ENCODE measurements around the gene ALAS1.

ALAS1 gene

DNA sequence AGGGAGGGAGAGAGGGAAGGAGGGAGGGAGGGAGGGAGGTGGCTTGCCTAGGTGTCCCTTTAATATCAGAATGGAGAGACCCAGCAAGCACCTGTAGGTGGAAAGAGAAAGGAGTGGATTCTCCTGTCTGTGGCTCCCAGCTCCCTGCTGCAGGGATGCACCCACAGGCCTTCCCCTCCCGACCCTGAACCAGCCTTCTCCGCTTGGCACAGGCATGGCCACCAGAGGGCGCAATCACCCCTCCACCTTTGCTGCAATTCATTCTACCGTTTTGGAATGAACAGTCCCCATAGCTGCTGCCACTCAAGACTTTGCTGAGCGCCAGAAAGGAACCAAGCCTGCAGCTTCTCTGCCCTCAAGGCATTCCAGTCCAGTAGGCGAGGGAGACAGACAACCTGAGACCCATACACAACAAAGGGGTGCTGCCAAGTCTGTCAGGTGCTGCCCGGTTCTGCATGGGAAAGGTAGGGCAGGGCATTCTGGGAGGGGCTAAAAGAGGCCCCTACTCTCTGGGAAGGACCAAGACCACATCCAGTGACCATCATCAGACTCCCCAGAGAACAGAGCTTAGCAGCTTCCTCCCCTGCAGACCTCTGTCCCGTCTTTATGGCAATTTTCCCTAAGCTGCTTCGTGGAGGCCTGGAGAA is 22.5 kb downstream of the ALAS1 start:
- DNase-seq (ENCODE audit: low read depth in 2 of 2, low spot score in 1 of 2), result peak; percentile 77 to 84

DNA sequence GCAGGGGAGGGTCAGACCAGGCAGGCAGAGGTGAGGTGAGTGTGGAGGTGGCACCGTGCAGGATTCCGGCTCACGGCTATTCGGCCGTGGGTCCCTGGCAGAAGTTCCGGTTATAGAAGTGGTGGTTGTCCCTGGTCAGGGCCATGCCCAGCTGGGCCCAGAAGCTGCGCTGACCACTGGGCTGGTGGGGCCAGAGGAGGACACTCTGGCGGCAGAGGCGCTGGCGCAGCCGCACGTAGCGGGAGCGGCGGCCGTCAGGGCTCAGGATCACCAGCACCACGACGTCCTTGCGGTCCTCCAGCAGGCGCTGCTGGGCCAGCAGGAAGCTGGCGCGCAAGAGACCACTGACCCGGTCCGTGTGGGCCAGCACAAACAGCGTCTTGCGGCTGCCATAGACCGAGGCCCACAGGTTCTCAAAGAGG is 23.2 kb downstream of the ALAS1 start:
- DNase-seq (ENCODE audit: low read depth in 2 of 2, low spot score in 1 of 2), result no peak

GRCh38 chr3:52221563-52222318 is 23.8 kb downstream of the ALAS1 start:
- DNase-seq (ENCODE audit: low read depth in 2 of 2, low spot score in 1 of 2), result peak in 1 of 2 donors; percentile 37

DNA sequence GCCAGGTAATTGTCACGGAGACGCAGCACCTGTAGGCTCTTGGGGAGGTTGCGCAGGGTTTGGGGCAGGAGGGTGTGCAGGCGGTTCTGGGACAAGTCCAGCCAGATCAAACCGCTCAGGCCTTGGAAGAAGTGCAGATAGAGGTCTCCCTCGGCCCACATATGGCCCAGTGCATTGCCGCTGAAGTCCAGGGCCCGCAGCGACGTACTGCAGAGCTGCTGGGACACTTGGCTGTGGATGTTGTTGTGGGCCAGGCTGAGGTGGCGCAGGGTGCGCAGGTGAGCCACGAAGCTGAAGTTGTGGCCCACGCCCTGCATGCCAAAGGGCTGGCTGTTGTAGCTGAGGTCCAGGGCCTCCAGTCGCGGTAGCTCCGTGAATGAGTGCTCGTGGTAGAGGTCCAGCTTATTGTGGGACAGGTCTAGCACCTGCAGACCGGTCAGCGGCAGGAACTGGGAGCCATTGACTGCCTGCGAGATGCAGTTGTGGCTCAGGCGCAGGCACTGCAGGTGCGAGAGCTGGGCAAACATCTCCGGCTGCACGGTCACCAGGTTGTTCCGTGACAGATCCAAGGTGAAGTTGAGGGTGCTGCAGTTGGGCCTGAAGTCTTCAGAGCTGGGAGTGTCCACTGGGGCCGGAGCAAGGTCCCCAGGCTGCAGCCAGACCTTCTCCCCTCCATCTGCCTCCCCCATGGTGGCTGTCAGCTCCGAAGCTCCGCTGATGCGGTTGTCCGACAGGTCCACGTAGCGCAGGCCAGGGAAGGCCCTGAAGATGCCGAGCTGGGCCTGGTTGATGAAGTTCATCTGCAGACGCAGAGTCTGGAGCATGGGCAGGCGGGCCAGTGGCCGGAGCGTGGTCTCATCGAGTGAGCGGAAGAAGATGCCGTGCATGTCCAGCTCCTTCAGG is 24.6 kb downstream of the ALAS1 start:
- DNase-seq (ENCODE audit: low read depth in 2 of 2, low spot score in 1 of 2), result no peak

DNA sequence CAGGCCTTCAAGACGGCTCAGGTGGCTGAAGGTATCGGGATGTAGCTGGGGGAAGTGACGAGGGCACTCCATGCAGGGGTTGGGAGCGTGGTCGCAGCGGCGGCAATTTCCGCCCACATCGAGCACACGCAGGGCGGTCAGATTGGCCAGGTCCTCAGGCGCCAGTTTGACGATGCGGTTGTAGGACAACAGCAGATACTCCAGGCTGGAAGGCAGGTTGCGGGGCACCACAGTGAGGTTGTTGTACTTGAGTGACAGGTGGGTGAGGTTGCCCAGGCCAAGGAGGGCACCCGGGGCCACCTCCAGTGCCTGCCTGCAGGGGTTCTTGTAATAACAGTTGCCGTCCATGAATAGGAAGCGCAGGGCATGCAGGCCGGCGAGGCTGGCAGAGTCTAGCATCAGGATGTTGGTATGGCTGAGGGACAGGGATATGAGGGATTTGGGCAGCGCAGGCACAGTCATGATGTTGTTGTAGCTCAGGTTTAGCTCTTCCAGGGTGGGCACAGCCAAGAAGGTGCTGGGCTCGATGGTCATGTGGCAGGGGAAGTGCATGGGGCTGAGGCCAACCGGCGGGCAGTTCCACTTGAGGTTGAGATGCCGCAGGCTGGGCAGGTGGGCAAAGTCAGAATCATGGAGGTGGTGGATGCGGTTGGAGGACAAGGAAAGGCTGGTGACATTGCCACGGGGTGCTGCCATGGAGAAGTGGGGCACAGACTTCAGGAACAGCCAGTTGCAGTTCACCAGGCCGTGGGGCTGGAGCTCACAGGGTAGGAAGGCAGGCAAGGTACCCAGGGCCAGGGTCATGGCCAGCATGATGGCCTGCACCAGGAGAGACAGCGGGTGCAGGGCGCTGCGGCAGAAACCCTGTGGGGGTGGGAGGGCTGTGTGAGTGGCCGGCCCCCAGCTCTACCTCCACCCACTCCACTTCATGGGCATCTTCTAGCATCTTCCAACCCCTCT is 25.8 kb downstream of the ALAS1 start:
- DNase-seq (ENCODE audit: low read depth in 2 of 2, low spot score in 1 of 2), result no peak

GRCh38 chr3:52225452-52226228 is 27.7 kb downstream of the ALAS1 start, which contains the start of gene TLR9:
Gene TLR9 (minus strand): TSS chr3:52225645. CDS start chr3:52225529, 116 bp downstream.
- DNase-seq (ENCODE audit: low read depth in 2 of 2, low spot score in 1 of 2), result no peak

GRCh38 chr3:52226229-52226817 is 28.4 kb downstream of the ALAS1 start:
- DNase-seq (ENCODE audit: low read depth in 2 of 2, low spot score in 1 of 2), result no peak

DNA sequence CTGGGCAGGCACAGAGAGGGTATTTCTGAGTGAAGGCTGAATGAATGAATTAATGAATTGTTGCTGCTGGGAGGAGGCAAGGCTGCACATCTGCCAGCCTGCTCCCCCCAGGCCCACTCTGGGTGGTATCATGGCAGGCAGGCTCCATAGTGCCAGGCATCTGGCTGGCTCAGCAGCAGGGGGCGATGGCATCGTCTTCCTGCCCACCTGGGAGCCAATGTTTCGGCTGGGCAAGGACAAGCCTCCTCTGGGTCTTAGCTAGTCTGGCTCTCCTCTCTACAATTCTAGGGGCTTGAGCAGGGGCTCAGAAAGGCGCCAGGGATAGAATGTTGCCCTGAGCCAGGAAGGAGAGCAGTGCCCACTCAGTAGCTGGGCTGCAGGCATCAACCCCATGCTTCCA is 29.2 kb downstream of the ALAS1 start:
- DNase-seq (ENCODE audit: low read depth in 2 of 2, low spot score in 1 of 2), result no peak

DNA sequence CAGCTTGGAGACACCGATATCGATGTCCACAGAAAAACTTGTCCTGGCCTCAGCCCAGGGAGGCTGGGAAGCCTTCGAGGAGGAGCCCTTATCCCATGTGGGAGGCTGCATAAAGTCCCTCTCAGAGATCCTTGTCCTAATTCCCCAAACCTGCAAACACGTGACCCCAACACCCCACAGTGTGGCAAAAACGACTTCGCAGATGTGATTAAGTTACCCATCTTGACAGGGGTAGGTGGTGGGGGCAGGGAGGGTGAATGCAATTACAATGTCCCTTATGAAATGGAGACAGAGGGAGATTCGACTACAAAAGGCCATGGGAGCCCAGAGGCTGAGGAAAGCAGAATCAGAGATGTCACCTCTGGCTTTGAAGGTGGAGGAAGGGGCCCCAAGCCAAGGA is 29.8 kb downstream of the ALAS1 start:
- no peak for DNase-seq (ENCODE audit: low read depth in 2 of 2, low spot score in 1 of 2)

DNA sequence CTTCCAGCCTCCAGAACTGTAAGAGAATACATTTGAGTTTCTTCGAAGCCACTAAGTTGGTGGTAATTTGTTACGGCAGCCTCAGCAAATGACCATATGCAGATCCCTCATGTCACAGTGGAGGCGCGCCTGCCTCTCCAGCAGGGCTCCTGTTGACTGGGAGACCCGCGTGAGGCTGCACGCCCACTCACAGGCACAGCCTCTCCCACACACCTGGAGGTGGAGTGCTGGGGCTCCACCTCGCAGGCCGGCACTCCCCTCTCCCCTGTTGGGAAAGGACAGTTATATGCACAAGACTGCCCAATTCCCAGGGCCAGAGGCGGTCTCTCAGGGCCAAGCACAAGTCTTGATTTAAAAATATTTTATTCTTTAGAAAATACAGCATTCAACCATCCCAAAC is 30.3 kb downstream of the ALAS1 start:
- DNase-seq (ENCODE audit: low read depth in 2 of 2, low spot score in 1 of 2), result no peak

GRCh38 chr3:52228751-52229291 is 30.9 kb downstream of the ALAS1 start:
- no peak for DNase-seq (ENCODE audit: low read depth in 2 of 2, low spot score in 1 of 2)

DNA sequence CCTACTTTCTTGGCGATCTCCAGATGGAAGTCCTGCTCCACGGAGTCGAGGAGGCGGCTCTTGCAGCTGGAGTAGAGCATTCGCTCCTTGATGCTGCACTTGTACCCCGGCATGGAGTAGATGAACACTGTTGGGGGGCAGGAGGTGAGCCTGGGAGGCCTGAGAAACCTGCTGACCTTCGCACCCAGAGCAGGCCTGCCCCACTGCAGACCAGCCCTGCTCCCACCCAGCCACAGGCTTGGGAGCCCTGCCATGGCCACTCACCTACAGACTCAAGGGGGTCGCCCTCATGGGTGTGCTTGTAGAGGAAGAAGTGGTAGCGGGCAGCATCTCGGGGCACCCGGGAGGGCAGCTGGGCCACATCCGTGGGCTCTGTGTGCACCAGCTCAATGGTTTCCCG is 31.7 kb downstream of the ALAS1 start:
- no peak for DNase-seq (ENCODE audit: low read depth in 2 of 2, low spot score in 1 of 2)

GRCh38 chr3:52230461-52230860 is 32.5 kb downstream of the ALAS1 start:
- DNase-seq (ENCODE audit: low read depth in 2 of 2, low spot score in 1 of 2), result no peak

DNA sequence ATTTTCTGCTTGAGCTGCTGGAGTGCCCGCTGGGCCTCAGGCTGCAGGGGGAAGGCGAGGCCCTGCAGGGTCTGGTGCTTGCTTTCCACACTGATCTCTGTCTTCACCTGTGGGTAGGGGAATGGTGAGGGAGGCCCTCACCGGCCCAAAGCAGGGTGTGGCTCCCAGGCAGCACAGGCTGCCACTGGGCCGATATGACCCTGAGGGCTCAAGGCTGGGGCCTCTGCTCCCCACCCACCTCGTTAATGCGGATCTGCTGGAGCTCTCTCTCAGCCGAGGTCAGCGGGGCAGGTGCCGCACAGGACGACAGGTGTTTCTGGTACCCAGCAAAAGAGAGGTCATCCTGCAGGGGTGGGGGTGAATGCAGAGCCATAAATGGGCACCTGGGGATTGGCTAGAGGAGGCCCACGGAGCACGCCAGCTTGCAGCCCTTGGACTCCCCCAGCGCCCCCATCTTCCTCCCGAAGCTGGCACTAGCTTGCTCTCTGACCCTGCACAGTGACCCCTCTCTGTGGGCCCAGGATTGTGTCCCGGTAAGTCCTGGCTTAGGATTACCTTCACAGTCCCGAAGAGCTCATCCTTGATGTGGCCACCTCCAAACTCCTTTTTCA is 33.0 kb downstream of the ALAS1 start:
- DNase-seq (ENCODE audit: low read depth in 2 of 2, low spot score in 1 of 2), result no peak

- peak; percentile 80 to 84 for DNase-seq (ENCODE audit: low read depth in 2 of 2, low spot score in 1 of 2)
Measured at GRCh38 chr3:52231502-52232278, 33.7 kb downstream of the ALAS1 start.

DNA sequence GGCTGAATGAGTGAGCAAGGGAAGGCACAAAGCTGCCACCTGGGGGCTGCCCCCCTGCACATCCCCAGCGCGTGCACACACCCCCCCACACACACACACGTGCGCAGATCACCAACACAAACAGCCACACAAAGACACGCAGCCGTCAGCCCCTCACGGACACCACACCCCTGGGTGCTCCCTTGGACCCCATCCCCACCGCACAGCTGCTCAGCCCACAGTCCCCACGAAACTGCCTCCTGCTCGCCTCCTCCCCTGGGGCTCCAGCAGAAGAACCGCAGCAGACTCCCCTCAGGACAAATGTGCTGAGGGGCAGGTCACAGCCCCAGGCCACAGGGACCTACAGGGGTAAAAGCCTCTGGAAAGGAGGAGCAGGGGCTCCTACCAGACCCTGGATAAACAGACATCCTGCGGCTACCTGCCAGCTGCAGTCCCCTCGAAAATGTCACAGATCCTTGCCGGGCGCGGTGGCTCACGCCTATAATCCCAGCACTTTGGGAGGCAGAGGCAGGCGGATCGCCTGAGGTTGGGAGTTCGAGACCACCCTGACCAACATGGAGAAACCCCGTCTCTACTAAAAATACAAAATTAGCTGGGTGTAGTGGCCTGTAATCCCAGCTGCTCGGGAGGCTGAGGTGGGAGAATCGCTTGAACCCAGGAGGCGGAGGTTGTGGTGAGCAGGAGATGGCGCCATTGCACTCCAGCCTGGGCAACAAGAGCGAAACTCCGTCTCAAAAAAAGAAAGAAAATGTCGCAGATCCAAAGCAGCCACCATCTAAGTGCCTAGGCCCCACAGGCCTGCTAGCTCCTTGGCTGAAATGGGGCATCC is 34.5 kb downstream of the ALAS1 start:
- DNase-seq (ENCODE audit: low read depth in 2 of 2, low spot score in 1 of 2), result no peak

DNA sequence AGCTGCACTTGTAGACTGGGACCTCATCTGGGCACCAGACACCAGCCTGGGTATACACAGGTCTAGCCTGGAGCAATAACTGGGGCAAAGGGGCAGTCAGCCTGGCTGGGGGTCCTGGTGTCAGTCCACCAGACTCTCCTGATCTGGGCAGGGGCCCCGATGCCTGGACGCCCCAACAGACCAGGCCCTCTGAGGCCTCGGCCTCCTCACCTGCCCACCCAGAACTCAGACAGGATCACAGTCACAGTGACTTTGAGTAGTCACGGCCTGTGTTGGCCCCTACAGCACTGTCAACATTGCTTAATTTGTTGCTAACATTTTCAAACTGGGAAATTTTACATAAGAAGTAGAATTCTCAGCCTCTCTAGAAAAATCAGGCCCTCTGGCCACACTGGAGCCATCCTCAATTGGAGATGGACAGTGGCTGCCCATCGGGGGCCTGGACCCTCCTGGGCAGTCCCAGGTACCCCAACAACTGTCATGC is 35.2 kb downstream of the ALAS1 start:
- DNase-seq (ENCODE audit: low read depth in 2 of 2, low spot score in 1 of 2), result no peak

Measured in stimulated activated CD8-positive, alpha-beta memory T cell treated with anti-CD3 and anti-CD28 coated beads, Interleukin-4, amount 100 ng/mL, for 1 hour (primary cell).